ENCODE results near the gene FITM1.

The FITM1 gene

GRCh38 chr14:24110060-24110459 is 20.4 kb upstream of the FITM1 start:
- TF ChIP-seq CTCF (IDR thresholded peaks at IDR 0.05; ENCODE audit: extremely low read depth, missing control alignments) = no peak
- DNase-seq (ENCODE audit: low spot score) = no peak

- no peak for TF ChIP-seq CTCF (IDR thresholded peaks at IDR 0.05; ENCODE audit: extremely low read depth, missing control alignments)
- no peak for DNase-seq (ENCODE audit: low spot score)
Measured at GRCh38 chr14:24110523-24110922, 19.9 kb upstream of the FITM1 start.

- no peak for DNase-seq (ENCODE audit: low spot score)
Measured at GRCh38 chr14:24113379-24113800, 17.1 kb upstream of the FITM1 start.

GRCh38 chr14:24113801-24114531 is 16.5 kb upstream of the FITM1 start:
- peak; percentile 79 for DNase-seq (ENCODE audit: low spot score)
- no peak for TF ChIP-seq CTCF (IDR thresholded peaks at IDR 0.05; ENCODE audit: extremely low read depth, missing control alignments)

More at GRCh38 chr14:24113379-24113800, 17.1 kb upstream of the FITM1 start:
- TF ChIP-seq CTCF (IDR thresholded peaks at IDR 0.05; ENCODE audit: extremely low read depth, missing control alignments) = no peak

- DNase-seq (ENCODE audit: low spot score) = peak; percentile 97
- TF ChIP-seq CTCF (IDR thresholded peaks at IDR 0.05; ENCODE audit: extremely low read depth, missing control alignments) = no peak
Measured at GRCh38 chr14:24114532-24115421, 15.7 kb upstream of the FITM1 start, which contains the start of the genes DCAF11 and NRL. Gene DCAF11, plus strand, starts transcription at chr14:24114777. Its CDS starts 818 bp downstream, at chr14:24115595. Gene NRL, minus strand, starts transcription at chr14:24114949. Its CDS starts 32,101 bp downstream, at chr14:24082848.

- no peak for TF ChIP-seq CTCF (IDR thresholded peaks at IDR 0.05; ENCODE audit: extremely low read depth, missing control alignments)
- DNase-seq (ENCODE audit: low spot score) = no peak
Measured at GRCh38 chr14:24115422-24116127, 14.9 kb upstream of the FITM1 start.
